KMS-11 (cell line): ENCODE data around the gene FUBP3.

Experiments
- H2AFZ ChIP-seq: fragments of 200-600 bp; sonication (generic); 2 replicates; pipeline ENCODE4 v1.6.1; 2016; ENCODE audit warnings: antibody characterized with exemption, mixed run types, low read depth
- H3K27ac ChIP-seq: fragments of 200-600 bp; sonication (generic); 2 replicates; pipeline ENCODE4 v1.6.1; 2016; ENCODE audit warnings: mild to moderate bottlenecking, mixed run types
- H3K27me3 ChIP-seq: fragments of 200-600 bp; sonication (generic); 2 replicates; pipeline ENCODE4 v1.6.1; 2017; ENCODE audit warnings: mild to moderate bottlenecking, low read depth, mixed run types, moderate library complexity; ENCODE audit not compliant: insufficient read depth
- H3K36me3 ChIP-seq: fragments of 200-600 bp; sonication (generic); 2 replicates; pipeline ENCODE4 v1.6.1; 2017; ENCODE audit warnings: mild to moderate bottlenecking, mixed run types; ENCODE audit not compliant: insufficient read depth
- H3K4me1 ChIP-seq: fragments of 200-600 bp; sonication (generic); 2 replicates; pipeline ENCODE4 v1.6.1; 2016; ENCODE audit warnings: mild to moderate bottlenecking, low read depth, mixed run types; ENCODE audit not compliant: poor library complexity, severe bottlenecking
- H3K4me2 ChIP-seq: fragments of 200-600 bp; sonication (generic); 2 replicates; pipeline ENCODE4 v1.7.0; 2016; ENCODE audit warnings: mild to moderate bottlenecking, mixed run types
- H3K4me3 ChIP-seq: fragments of 200-600 bp; sonication (generic); IDR thresholded peaks from 2 replicates; pipeline ENCODE4 v1.6.1; 2017; ENCODE audit warnings: low read depth, low read length, mixed read lengths; ENCODE audit not compliant: insufficient read depth
- H3K79me2 ChIP-seq: fragments of 200-600 bp; sonication (generic); 2 replicates; pipeline ENCODE4 v1.6.1; 2016; ENCODE audit warnings: low read depth, mixed run types; ENCODE audit not compliant: insufficient read depth
- H3K9ac ChIP-seq: fragments of 200-600 bp; sonication (generic); 2 replicates; pipeline ENCODE4 v1.6.1; 2016; ENCODE audit warnings: mild to moderate bottlenecking, mixed run types
- H4K20me1 ChIP-seq: fragments of 200-600 bp; sonication (generic); 2 replicates; pipeline ENCODE4 v1.6.1; 2016; ENCODE audit warnings: mild to moderate bottlenecking, mixed run types; ENCODE audit not compliant: insufficient read depth
- TF ChIP-seq, protein P1 (sequence below): fragments of 200-600 bp; sonication (generic); conservative IDR thresholded peaks from 2 replicates; pipeline ENCODE4 v1.6.1; 2017; ENCODE audit warnings: low read depth, mild to moderate bottlenecking, antibody characterized with exemption, low read length, moderate library complexity, mixed read lengths

Gene FUBP3

DNA sequence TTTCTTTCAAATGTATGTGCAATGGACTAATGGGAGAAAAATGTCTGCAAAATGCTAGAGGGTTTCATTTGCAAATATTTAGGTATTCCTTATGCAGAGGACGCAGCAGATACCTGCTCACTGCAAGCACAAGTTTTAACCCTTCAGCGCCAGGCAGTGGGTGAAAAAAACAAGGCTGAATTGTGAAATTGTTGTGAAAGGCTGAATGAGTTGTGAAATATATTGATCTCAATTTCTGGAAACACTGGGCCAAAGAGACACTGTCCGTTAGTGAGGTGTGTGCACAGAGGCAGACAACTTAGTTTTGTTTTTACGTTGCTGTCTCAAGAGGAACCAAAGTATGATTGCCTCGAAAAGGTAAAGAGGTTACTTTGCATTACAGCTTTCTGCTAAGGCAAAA lies 18.8 kb downstream of the FUBP3 start:
- TF ChIP-seq, protein P1, sequence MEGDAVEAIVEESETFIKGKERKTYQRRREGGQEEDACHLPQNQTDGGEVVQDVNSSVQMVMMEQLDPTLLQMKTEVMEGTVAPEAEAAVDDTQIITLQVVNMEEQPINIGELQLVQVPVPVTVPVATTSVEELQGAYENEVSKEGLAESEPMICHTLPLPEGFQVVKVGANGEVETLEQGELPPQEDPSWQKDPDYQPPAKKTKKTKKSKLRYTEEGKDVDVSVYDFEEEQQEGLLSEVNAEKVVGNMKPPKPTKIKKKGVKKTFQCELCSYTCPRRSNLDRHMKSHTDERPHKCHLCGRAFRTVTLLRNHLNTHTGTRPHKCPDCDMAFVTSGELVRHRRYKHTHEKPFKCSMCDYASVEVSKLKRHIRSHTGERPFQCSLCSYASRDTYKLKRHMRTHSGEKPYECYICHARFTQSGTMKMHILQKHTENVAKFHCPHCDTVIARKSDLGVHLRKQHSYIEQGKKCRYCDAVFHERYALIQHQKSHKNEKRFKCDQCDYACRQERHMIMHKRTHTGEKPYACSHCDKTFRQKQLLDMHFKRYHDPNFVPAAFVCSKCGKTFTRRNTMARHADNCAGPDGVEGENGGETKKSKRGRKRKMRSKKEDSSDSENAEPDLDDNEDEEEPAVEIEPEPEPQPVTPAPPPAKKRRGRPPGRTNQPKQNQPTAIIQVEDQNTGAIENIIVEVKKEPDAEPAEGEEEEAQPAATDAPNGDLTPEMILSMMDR: no peak
- H2AFZ ChIP-seq: no peak overlapping the region
- no peaks in the 10 kb centered on the region; the same call in 1 of the 2 replicates for H3K27me3 ChIP-seq
- H3K4me1 ChIP-seq: no peaks in the 10 kb centered on the region
- no peaks in the 10 kb centered on the region; the same call in 1 of the 2 replicates for H3K36me3 ChIP-seq
- no peak overlapping the region for H3K4me3 ChIP-seq
- no peaks in the 10 kb centered on the region for H4K20me1 ChIP-seq
- H3K4me2 ChIP-seq: no peak overlapping the region
- peaks cover 5% of the 10 kb centered on the region; the same call in 1 of the 2 replicates for H3K79me2 ChIP-seq
- H3K27ac ChIP-seq: no peak overlapping the region
- no peak overlapping the region for H3K9ac ChIP-seq

DNA sequence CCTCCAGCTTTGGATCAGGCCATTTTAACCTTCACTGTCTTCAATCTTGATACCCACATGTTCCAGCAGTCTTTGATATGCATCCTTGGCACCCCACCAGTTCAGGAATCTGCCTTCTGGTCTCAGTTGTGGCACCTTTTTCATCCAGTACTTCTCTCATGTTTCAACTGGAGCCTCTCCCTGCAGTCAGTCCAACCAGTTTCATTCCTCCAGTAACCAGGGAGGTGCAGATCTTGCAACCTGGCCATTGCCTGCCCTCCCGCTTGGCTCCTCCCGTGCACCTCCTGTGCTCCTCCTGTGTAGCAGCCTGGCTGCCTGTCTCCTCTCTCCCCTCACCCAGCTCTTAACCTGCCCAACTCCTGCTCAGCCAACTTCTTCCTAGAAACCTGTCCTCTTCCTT lies 20.2 kb downstream of the FUBP3 start:
- Histone ChIP-seq H3K27ac (no peak overlapping the region), H2AFZ (no peak overlapping the region), H3K4me3 (no peak overlapping the region), H3K9ac (no peak overlapping the region), H3K4me1 (no peaks in the 10 kb centered on the region), H3K36me3 (no peaks in the 10 kb centered on the region; the same call in 1 of the 2 replicates), H3K79me2 (0 out of 2 replicates have a peak, but pooled peaks cover 5% of the 10 kb centered on the region), H3K4me2 (no peak overlapping the region), H4K20me1 (no peaks in the 10 kb centered on the region), H3K27me3 (no peaks in the 10 kb centered on the region; the same call in 1 of the 2 replicates)
- TF ChIP-seq, protein P1: no peak

DNA sequence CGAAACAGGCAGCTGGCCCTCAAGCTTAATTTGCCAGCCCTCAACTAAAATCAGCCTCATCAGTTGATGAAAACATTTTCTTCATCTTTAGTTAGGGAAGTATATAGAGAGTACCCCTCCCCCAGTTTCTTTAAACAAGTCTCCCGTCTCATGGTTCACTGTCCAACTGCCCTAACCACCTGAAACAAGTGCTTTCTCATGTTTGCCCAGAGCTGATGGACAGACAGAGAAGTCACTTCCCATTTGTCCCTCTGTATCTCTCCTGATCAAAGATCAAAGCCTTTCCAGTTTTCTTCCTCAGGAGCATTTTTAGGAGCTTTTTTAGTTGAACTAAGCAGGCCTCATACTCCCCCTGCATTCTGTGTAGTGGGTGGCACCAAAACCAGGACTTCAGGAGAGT lies 21.7 kb downstream of the FUBP3 start:
- Histone ChIP-seq H3K9ac (no peak overlapping the region), H3K4me1 (no peaks in the 10 kb centered on the region), H4K20me1 (no peaks in the 10 kb centered on the region), H3K27me3 (no peaks in the 10 kb centered on the region; the same call in 1 of the 2 replicates), H2AFZ (no peak overlapping the region), H3K36me3 (no peaks in the 10 kb centered on the region; the same call in 1 of the 2 replicates), H3K4me2 (no peak overlapping the region), H3K4me3 (no peak overlapping the region), H3K27ac (no peak overlapping the region), H3K79me2 (no peaks in the 10 kb centered on the region)
- TF ChIP-seq, protein P1: no peak

DNA sequence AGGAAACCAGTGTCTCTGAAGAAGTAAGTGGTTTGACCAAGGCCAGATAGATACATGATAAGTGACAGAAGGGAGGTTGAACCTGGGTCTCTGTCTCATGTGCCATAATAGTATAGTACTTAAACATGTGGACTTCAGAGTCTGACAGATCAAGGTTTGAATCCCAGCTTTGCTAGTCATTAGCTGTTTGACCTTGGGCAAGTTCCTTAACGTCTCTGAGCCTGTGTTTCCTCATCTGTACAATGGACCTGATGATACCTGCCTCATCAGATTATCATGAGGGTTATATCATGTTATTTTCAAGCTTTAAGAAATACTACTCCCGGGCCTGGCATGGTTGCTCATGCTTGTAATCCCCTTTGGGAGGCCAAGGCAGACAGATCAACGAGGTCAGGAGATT lies 24.9 kb downstream of the FUBP3 start:
- Histone ChIP-seq H3K27ac (no peak overlapping the region), H3K9ac (no peak overlapping the region), H3K4me3 (no peak overlapping the region), H4K20me1 (no peaks in the 10 kb centered on the region), H3K4me1 (no peaks in the 10 kb centered on the region), H3K27me3 (no peaks in the 10 kb centered on the region; the same call in 1 of the 2 replicates), H2AFZ (no peak overlapping the region), H3K4me2 (no peak overlapping the region), H3K36me3 (no peaks in the 10 kb centered on the region; the same call in 1 of the 2 replicates), H3K79me2 (no peaks in the 10 kb centered on the region)
- TF ChIP-seq, protein P1: no peak
